H1 (cell line): ENCODE measurements around the gene FAM120B. TPM values are rescaled to one million over a fixed set of nuclear protein-coding genes. Genes with fewer than 3 reads are reported as not detected.

Experiments used
- CTCF ChIA-PET: fragments of 300-600 bp; sonication (Branson Sonifier 250); formaldehyde crosslinking; loops from one replicate; lab custom pipeline; 2021; ENCODE audit not compliant: partially characterized antibody; lab: Charles Lee
- POLR2A ChIA-PET: fragments of 300-600 bp; sonication (Branson Sonifier 250); formaldehyde crosslinking; loops from one replicate; lab custom pipeline; 2021; ENCODE audit warnings: inconsistent platforms; ENCODE audit not compliant: partially characterized antibody; lab: Charles Lee
- DNase-seq, 2 experiments: peaks; one replicate each; pipeline versions ENCODE4 v3.0.0 to v3.0.0-alpha.2; 2010 to 2022; ENCODE audit warnings: low spot score in 2 of 2, low read depth in 1 of 2, mixed read lengths in 1 of 2
- FAIRE-seq: peaks from 2 replicates; lab custom pipeline; 2011; peaks lifted over from hg19 to GRCh38; lab: Jason Lieb, UNC
- H2AFZ ChIP-seq: 2 replicates; pipeline ENCODE4 v1.8.1; 2012; ENCODE audit warnings: low read length, inconsistent platforms
- H2AK5ac ChIP-seq: 2 replicates; pipeline ENCODE4 v1.6.1; 2013; ENCODE audit warnings: low read depth, low read length
- H2BK120ac ChIP-seq: replicated peaks from 2 replicates; pipeline ENCODE3; 2013; ENCODE audit warnings: low read depth, low read length, inconsistent platforms
- H2BK12ac ChIP-seq: 2 replicates; pipeline ENCODE4 v1.6.1; 2013; ENCODE audit warnings: low read depth, low read length
- H2BK15ac ChIP-seq: 2 replicates; pipeline ENCODE4 v1.6.1; 2013; ENCODE audit warnings: low read length
- H2BK20ac ChIP-seq: 2 replicates; pipeline ENCODE4 v1.6.1; 2013; ENCODE audit warnings: low read length
- H2BK5ac ChIP-seq: 2 replicates; pipeline ENCODE4 v1.6.1; 2013; ENCODE audit warnings: low read depth, low read length
- H3K14ac ChIP-seq: 2 replicates; pipeline ENCODE4 v1.6.1; 2013; ENCODE audit warnings: inconsistent platforms; ENCODE audit not compliant: insufficient read length
- H3K18ac ChIP-seq: 2 replicates; pipeline ENCODE4 v1.6.1; 2013; ENCODE audit warnings: low read length; ENCODE audit errors: extremely low read depth
- H3K23ac ChIP-seq: 2 replicates; pipeline ENCODE4 v1.6.1; 2013; ENCODE audit warnings: inconsistent platforms; ENCODE audit not compliant: insufficient read length
- H3K23me2 ChIP-seq: 2 replicates; pipeline ENCODE4 v1.6.1; 2013; ENCODE audit warnings: low read depth, low read length
- H3K27ac ChIP-seq: 2 replicates; pipeline ENCODE4 v1.6.1; 2011; ENCODE audit warnings: low read depth, low read length, inconsistent platforms
- H3K27me3 ChIP-seq, 4 experiments: replicated peaks in 1 of 4; 1 replicate in 1 of 4; 2 replicates in 3 of 4; pipeline versions ENCODE4 v1.6.1 to v1.8.1; 2011 to 2013; ENCODE audit warnings: low read length in 3 of 4, mild to moderate bottlenecking in 3 of 4, inconsistent platforms in 2 of 4, mixed read lengths in 2 of 4, moderate library complexity in 1 of 4; ENCODE audit not compliant: control insufficient read depth in 3 of 4, insufficient read depth in 3 of 4; ENCODE audit errors: extremely low read depth in 1 of 4
- H3K36me3 ChIP-seq, 4 experiments: 2 replicates each; pipeline versions ENCODE4 v1.6.1 to v1.8.1; 2011 to 2013; ENCODE audit warnings: mild to moderate bottlenecking in 4 of 4, low read length in 3 of 4, moderate library complexity in 2 of 4, control low read depth in 1 of 4, inconsistent platforms in 1 of 4; ENCODE audit not compliant: insufficient read depth in 4 of 4, control insufficient read depth in 2 of 4
- H3K4ac ChIP-seq: replicated peaks from 2 replicates; pipeline ENCODE3; 2013; ENCODE audit warnings: low read length, low read depth, mixed read lengths, inconsistent platforms; ENCODE audit not compliant: insufficient read length
- H3K4me1 ChIP-seq, 4 experiments: replicated peaks in 1 of 4; 1 replicate in 1 of 4; 2 replicates in 3 of 4; pipeline versions ENCODE4 v1.6.1 to v1.8.1; 2011 to 2013; ENCODE audit warnings: low read length in 3 of 4, inconsistent platforms in 2 of 4, mixed read lengths in 1 of 4; ENCODE audit not compliant: insufficient read depth in 4 of 4, control insufficient read depth in 3 of 4
- H3K4me2 ChIP-seq, 2 experiments: 2 replicates each; pipeline versions ENCODE4 v1.6.1 to v1.8.1; 2011 to 2013; ENCODE audit warnings: low read depth in 2 of 2, low read length in 2 of 2, control low read depth in 1 of 2, inconsistent platforms in 1 of 2, mild to moderate bottlenecking in 1 of 2; ENCODE audit not compliant: insufficient read depth in 1 of 2
- H3K4me3 ChIP-seq, 4 experiments: fragments of 200-600, 300-600 bp in 1 of 4; sonication (generic), shearing (Covaris generic), sonication (Bioruptor Twin) in 1 of 4; 2 replicates each; pipeline versions ENCODE4 v1.5.1 to v1.8.1; 2011 to 2016; ENCODE audit warnings: low read length in 4 of 4, low read depth in 3 of 4, control low read depth in 2 of 4, inconsistent platforms in 2 of 4, mild to moderate bottlenecking in 2 of 4, mixed read lengths in 1 of 4, moderate library complexity in 1 of 4; ENCODE audit not compliant: insufficient read depth in 2 of 4; ENCODE audit errors: extremely low read depth in 1 of 4
- H3K56ac ChIP-seq: replicated peaks from 2 replicates; pipeline ENCODE3; 2013; ENCODE audit warnings: low read depth, mild to moderate bottlenecking, mixed read lengths, low read length, inconsistent platforms; ENCODE audit not compliant: insufficient read length
- H3K79me1 ChIP-seq: 2 replicates; pipeline ENCODE4 v1.6.1; 2013; ENCODE audit warnings: low read depth, low read length, control low read depth
- H3K79me2 ChIP-seq, 2 experiments: 2 replicates each; pipeline versions ENCODE4 v1.6.1 to v1.8.1; 2012 to 2013; ENCODE audit warnings: low read length in 2 of 2, mild to moderate bottlenecking in 2 of 2, inconsistent platforms in 1 of 2; ENCODE audit not compliant: insufficient read depth in 2 of 2, control insufficient read depth in 1 of 2
- H3K9ac ChIP-seq, 4 experiments: replicated peaks in 1 of 4; 1 replicate in 1 of 4; 2 replicates in 3 of 4; pipeline versions ENCODE4 v1.6.1 to v1.8.1; 2011 to 2013; ENCODE audit warnings: low read depth in 3 of 4, low read length in 3 of 4, control low read depth in 2 of 4, mild to moderate bottlenecking in 2 of 4, moderate library complexity in 2 of 4, inconsistent platforms in 1 of 4; ENCODE audit errors: extremely low read depth in 1 of 4
- H3K9me3 ChIP-seq, 2 experiments: 2 replicates each; pipeline versions ENCODE4 v1.6.1 to v1.8.1; 2012 to 2013; ENCODE audit warnings: mild to moderate bottlenecking in 2 of 2, moderate library complexity in 2 of 2, control low read depth in 1 of 2, inconsistent platforms in 1 of 2, low read depth in 1 of 2, low read length in 1 of 2, mixed read lengths in 1 of 2; ENCODE audit not compliant: insufficient read depth in 2 of 2
- H4K20me1 ChIP-seq, 2 experiments: replicated peaks in 1 of 2; 2 replicates each; pipeline versions ENCODE3 to v1.8.1; 2011 to 2013; ENCODE audit warnings: inconsistent platforms in 2 of 2, low read length in 2 of 2, mild to moderate bottlenecking in 1 of 2; ENCODE audit not compliant: insufficient read depth in 2 of 2, control insufficient read depth in 1 of 2
- H4K5ac ChIP-seq: 2 replicates; pipeline ENCODE4 v1.6.1; 2013; ENCODE audit warnings: low read length, low read depth, mixed read lengths, inconsistent platforms; ENCODE audit not compliant: insufficient read length
- H4K8ac ChIP-seq: 2 replicates; pipeline ENCODE4 v1.8.0; 2013; ENCODE audit warnings: mild to moderate bottlenecking, moderate library complexity, low read length, inconsistent platforms; ENCODE audit not compliant: insufficient read depth; ENCODE audit errors: extremely low read depth
- H4K91ac ChIP-seq: replicated peaks from 2 replicates; pipeline ENCODE3; 2013; ENCODE audit warnings: low read length, mixed read lengths, inconsistent platforms; ENCODE audit not compliant: insufficient read length
- BACH1 ChIP-seq: IDR thresholded peaks from 2 replicates; pipeline ENCODE4 v1.6.1; 2012; ENCODE audit warnings: low read length, improper control_type of control experiment
- CHD1 ChIP-seq: IDR thresholded peaks from 2 replicates; pipeline ENCODE4 v1.6.1; 2012; ENCODE audit warnings: low read depth, low read length, improper control_type of control experiment
- CREB1 ChIP-seq: IDR thresholded peaks from 2 replicates; pipeline ENCODE4 v1.6.1; 2012; ENCODE audit warnings: inconsistent platforms
- CTBP2 ChIP-seq: IDR thresholded peaks from 2 replicates; pipeline ENCODE4 v1.7.0; 2011; ENCODE audit warnings: borderline replicate concordance, mild to moderate bottlenecking, moderate library complexity, mixed read lengths, low read length; ENCODE audit not compliant: insufficient read depth, insufficient read length
- EGR1 ChIP-seq: IDR thresholded peaks from 2 replicates; pipeline ENCODE4 v1.6.1; 2011; ENCODE audit warnings: low read depth, low read length, borderline replicate concordance
- FOSL1 ChIP-seq: IDR thresholded peaks from 2 replicates; pipeline ENCODE4 v1.6.1; 2011; ENCODE audit warnings: mild to moderate bottlenecking, low read depth, low read length, moderate library complexity; ENCODE audit not compliant: insufficient read depth
- GABPA ChIP-seq: IDR thresholded peaks from 2 replicates; pipeline ENCODE4 v1.6.1; 2011; ENCODE audit warnings: mild to moderate bottlenecking, low read length, moderate library complexity, borderline replicate concordance; ENCODE audit not compliant: insufficient read depth
- MAX ChIP-seq: IDR thresholded peaks from 2 replicates; pipeline ENCODE4 v1.6.1; 2012; ENCODE audit warnings: inconsistent platforms
- POU5F1 ChIP-seq: IDR thresholded peaks from 2 replicates; pipeline ENCODE4 v1.6.1; 2011; ENCODE audit warnings: low read depth, mild to moderate bottlenecking, low read length, moderate library complexity
- RAD21 ChIP-seq, 2 experiments: IDR thresholded peaks in 1 of 2; conservative IDR thresholded peaks in 1 of 2; 2 replicates each; pipeline ENCODE4 v1.6.1; 2011; ENCODE audit warnings: low read depth in 2 of 2, low read length in 2 of 2, improper control_type of control experiment in 1 of 2, inconsistent platforms in 1 of 2, mild to moderate bottlenecking in 1 of 2, moderate library complexity in 1 of 2
- WGBS, 2 experiments: shearing (Covaris generic) in 1 of 2; methylation state at CpG; one replicate each; pipeline versions ENCODE4 v1.1.6 to v1.1.7; 2013 to 2015; ENCODE audit warnings: low lambda C conversion rate in 2 of 2, mixed read lengths in 2 of 2, inconsistent platforms in 1 of 2, low coverage in 1 of 2, missing lambda C conversion rate in 1 of 2; ENCODE audit not compliant: insufficient replicate concordance in 2 of 2, insufficient coverage in 1 of 2, insufficient read length in 1 of 2; ENCODE audit errors: extremely low coverage in 1 of 2, missing lambda C conversion rate in 1 of 2; 5-methylcytosine and 5-hydroxymethylcytosine counted together
- polyA plus RNA-seq, 7 experiments: library from polyadenylated mRNA; depleted of rRNA in 3 of 7; stranded (reverse) in 5 of 7; unstranded in 2 of 7; fragments of >200 nt in 5 of 7; fragments of 200-250 nt in 2 of 7; gene quantifications; 1 replicate in 5 of 7; 2 replicates in 1 of 7; 4 replicates in 1 of 7; pipeline versions ENCODE4 v1.2.1 to v1.2.3, GENCODE V29; 2011 to 2013; ENCODE audit warnings: missing spikeins in 2 of 7, mixed read lengths in 2 of 7
- total RNA-seq: library from RNA; stranded (reverse); fragmentation: NEBNext Ultra II Directional; extraction: Animal tissue kit (Norgen Biotek cat#: 25700); gene quantifications from 2 replicates; pipeline ENCODE4 v1.2.1, GENCODE V29; 2021

Gene FAM120B
- total and polyA plus RNA-seq, 2 of the 8 experiments (the other 6 are each of a cell fraction or from before 2014, with no cell fraction given) = 5.1 to 12.5 TPM

DNA sequence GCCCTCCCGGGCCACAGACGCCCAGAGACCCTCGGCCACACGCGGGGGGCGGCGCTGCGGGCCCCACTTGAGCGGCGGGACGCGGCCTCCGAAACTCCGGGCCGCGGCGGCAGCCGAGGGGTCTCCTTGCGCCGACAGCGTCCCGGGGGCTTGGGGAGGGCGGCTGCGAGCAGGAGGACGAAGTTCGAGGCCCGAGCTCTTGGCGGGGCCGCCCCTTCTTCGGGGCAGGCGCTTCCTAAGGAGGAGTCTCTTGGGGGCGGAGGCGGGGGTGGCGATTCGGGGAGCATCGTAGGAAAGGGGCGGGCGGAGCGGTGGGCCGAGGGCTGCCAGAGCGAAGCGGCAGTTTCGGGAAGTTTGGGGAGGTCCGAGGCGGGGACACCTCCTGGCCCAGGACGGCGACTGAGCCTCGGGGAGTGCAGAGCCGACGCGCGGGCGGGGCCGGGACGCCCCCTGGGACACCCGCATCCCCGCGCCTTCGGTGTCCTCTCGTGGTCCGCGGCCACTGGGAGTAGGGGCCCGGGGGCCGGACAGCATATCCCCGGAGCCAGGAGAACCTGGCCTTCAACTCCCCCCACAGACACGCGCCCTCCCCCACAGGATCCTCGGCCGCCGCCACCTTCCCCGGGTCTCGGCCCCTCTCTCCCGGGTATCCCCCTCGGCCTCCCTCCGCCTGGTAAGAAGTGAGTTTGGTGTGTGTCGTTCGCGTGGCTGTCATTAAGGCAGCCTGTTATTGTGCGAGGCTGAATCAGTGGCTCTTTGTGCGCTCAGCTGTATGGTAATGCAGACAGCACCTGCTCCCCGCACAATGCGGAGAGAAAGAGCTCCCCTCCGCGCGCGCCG is 15.1 kb upstream of the FAM120B start:
- peaks cover 55 to 86% (median 77%) of the 10 kb centered on the region in 4 experiments for H3K27me3 ChIP-seq
- peaks cover 28% of the 10 kb centered on the region; the same call in 1 of the 2 replicates for H3K23me2 ChIP-seq
- H3K4me3 ChIP-seq = peak overlapping the region; percentile 48 to 77 (median 66)
- CTCF ChIA-PET = interaction anchor here (0.5 to 1.7 kb wide), 7 partner anchors 15 to 499 kb away, joined by 3 to 5 read pairs (median 4); no protein-coding TSS in a partner anchor
- H3K18ac ChIP-seq = no peak overlapping the region; the same call in 1 of the 2 replicates
- no peak overlapping the region for H3K27ac ChIP-seq
- H2AK5ac ChIP-seq = no peak overlapping the region
- no peak overlapping the region for H2BK12ac ChIP-seq
- WGBS, 2 experiments = 2% methylated on average over 41 of the region's 87 CpGs; no CpG with 5 or more reads in 1 of the 2 experiments
- POLR2A ChIA-PET = interaction anchor here (0.6 to 3.3 kb wide), 18 partner anchors 12 to 571 kb away, joined by 3 to 17 read pairs (median 4); partner anchors contain the start of gene FAM120B
- no peak overlapping the region for H2BK20ac ChIP-seq
- H3K79me2 ChIP-seq = no peaks in the 10 kb centered on the region
- 0 out of 2 replicates have a peak overlapping the region, but pooled peaks have one; percentile 36 for H2AFZ ChIP-seq
- H2BK120ac ChIP-seq = no peak overlapping the region
- H3K4me2 ChIP-seq = peak overlapping the region; percentile 94 to 99
- DNase-seq (peak; percentile 67 to 88), FAIRE-seq (no peak)
- H4K8ac ChIP-seq = peak overlapping the region; percentile 79
- H3K56ac ChIP-seq = no peak overlapping the region
- H3K4ac ChIP-seq = no peak overlapping the region
- H3K9ac ChIP-seq = peak overlapping the region in 2 of 4 experiments; percentile 20 to 33; a peak in 1 of 7 replicates
- H3K79me1 ChIP-seq = no peaks in the 10 kb centered on the region
- H4K20me1 ChIP-seq = peaks cover 8 to 17% of the 10 kb centered on the region in 2 experiments
- no peak overlapping the region for H3K23ac ChIP-seq
- H3K9me3 ChIP-seq = no peaks in the 10 kb centered on the region
- H3K36me3 ChIP-seq = peaks cover 2 to 10% (median 7%) of the 10 kb centered on the region in 4 experiments; a peak in 4 of 8 replicates
- no peak overlapping the region for H2BK5ac ChIP-seq
- no peak overlapping the region for H3K14ac ChIP-seq
- H2BK15ac ChIP-seq = no peak overlapping the region
- peaks cover 21 to 53% (median 28%) of the 10 kb centered on the region in 4 experiments for H3K4me1 ChIP-seq
- no peak overlapping the region for H4K91ac ChIP-seq
- H4K5ac ChIP-seq = no peak overlapping the region
- TF ChIP-seq CTBP2 (peak; percentile 32), FOSL1 (0 out of 2 replicates have a peak, but pooled peaks have one; percentile 2), POU5F1 (no peak), RAD21 (IDR thresholded peaks at IDR 0.05 in 1 of 2, conservative IDR thresholded peaks at IDR 0.05 in 1 of 2; ENCODE audit: low read depth in 2 of 2, low read length in 2 of 2) (peak; percentile 2; a peak in 1 of 4 replicates), BACH1 (no peak), MAX (peak; percentile 52), EGR1 (peak; percentile 62; the same call in 1 of the 2 replicates), CHD1 (no peak), GABPA (0 out of 2 replicates have a peak, but pooled peaks have one; percentile 24), CREB1 (no peak)
